K562 (cell line): Measurements from ENCODE around the gene HNMT. TPM values are rescaled to one million over a fixed set of nuclear protein-coding genes. Genes with fewer than 3 reads are reported as not detected.

Experiments
- ATAC-seq: fragments of 200-7000 bp; cut with Tn5 transposase; 3 replicates; pipeline ENCODE4 v1.9.1; 2020; ENCODE audit warnings: moderate library complexity
- BruUV-seq: library from RNA; stranded (reverse); fragments of 400-500 nt; replicated peaks from 2 replicates; lab custom pipeline; 2021; lab: Mats Ljungman, UMichigan
- CTCF ChIA-PET: fragments of 300-600 bp; formaldehyde crosslinking; extraction: SDS; loops from one replicate; lab custom pipeline; 2021; ENCODE audit warnings: low intra/inter-chr PET ratio; lab: Yijun Ruan, JAX
- POLR2A ChIA-PET: fragments of 300-600, 350-650 bp; sonication (Branson Sonifier 250); formaldehyde crosslinking; extraction: SDS; loops from one replicate; lab custom pipeline; 2021; ENCODE audit warnings: antibody characterized with exemption, inconsistent platforms; lab: Yijun Ruan, JAX
- DNase-seq, 4 experiments: peaks; one replicate each; pipeline versions ENCODE4 v3.0.0 to v3.0.0-alpha.2; 2011 to 2018; ENCODE audit warnings: low spot score in 3 of 4, mixed read lengths in 3 of 4; ENCODE audit errors: extremely low read depth in 1 of 4
- FAIRE-seq: peaks from 2 replicates; lab custom pipeline; 2011; peaks lifted over from hg19 to GRCh38; lab: Jason Lieb, UNC
- H2AFZ ChIP-seq: 2 replicates; pipeline ENCODE4 v1.6.0; 2011; ENCODE audit warnings: low read depth, low read length, control low read depth, inconsistent platforms
- H3K27ac ChIP-seq: fragments of 200-600 bp; 3 replicates; pipeline ENCODE4 v1.8.0; 2011; ENCODE audit warnings: low read depth, mild to moderate bottlenecking, control low read depth, inconsistent platforms, low read length, moderate library complexity, mixed read lengths; ENCODE audit errors: extremely low read depth
- H3K27me3 ChIP-seq, 2 experiments: fragments of 300-600 bp in 1 of 2; 2 replicates in 1 of 2; 3 replicates in 1 of 2; pipeline versions ENCODE4 v1.6.0 to v1.8.0; 2011; ENCODE audit warnings: inconsistent platforms in 2 of 2, low read length in 2 of 2, mild to moderate bottlenecking in 1 of 2, mixed read lengths in 1 of 2, moderate library complexity in 1 of 2; ENCODE audit not compliant: control insufficient read depth in 2 of 2, insufficient read depth in 2 of 2
- H3K36me3 ChIP-seq: fragments of 300-600 bp; 3 replicates; pipeline ENCODE4 v1.8.0; 2011; ENCODE audit warnings: mild to moderate bottlenecking, low read length, inconsistent platforms; ENCODE audit not compliant: control insufficient read depth, insufficient read depth
- H3K4me1 ChIP-seq, 2 experiments: fragments of 200-600 bp in 1 of 2; replicated peaks in 1 of 2; 2 replicates in 1 of 2; 3 replicates in 1 of 2; pipeline versions ENCODE4 v1.5.1 to v1.8.0; 2011; ENCODE audit warnings: inconsistent platforms in 2 of 2, low read length in 2 of 2, mild to moderate bottlenecking in 1 of 2, mixed read lengths in 1 of 2, moderate library complexity in 1 of 2; ENCODE audit not compliant: control insufficient read depth in 2 of 2, insufficient read depth in 2 of 2
- H3K4me2 ChIP-seq: 2 replicates; pipeline ENCODE4 v1.6.1; 2011; ENCODE audit warnings: low read length, control low read depth, inconsistent platforms, mixed read lengths; ENCODE audit not compliant: insufficient read depth
- H3K4me3 ChIP-seq: fragments of 200-600 bp; sonication (generic), shearing (Covaris generic); 2 replicates; pipeline ENCODE4 v1.5.1; 2016; ENCODE audit warnings: control low read depth, inconsistent platforms
- H3K79me2 ChIP-seq: fragments of 200-600 bp; 3 replicates; pipeline ENCODE4 v1.8.0; 2011; ENCODE audit warnings: low read length, inconsistent platforms; ENCODE audit not compliant: control insufficient read depth, insufficient read depth
- H3K9ac ChIP-seq, 2 experiments: 2 replicates each; pipeline versions ENCODE4 v1.6.0 to v1.6.1; 2011; ENCODE audit warnings: low read depth in 2 of 2, low read length in 2 of 2, control low read depth in 1 of 2, inconsistent platforms in 1 of 2, mild to moderate bottlenecking in 1 of 2, mixed read lengths in 1 of 2; ENCODE audit not compliant: insufficient read depth in 1 of 2
- H3K9me1 ChIP-seq: one replicate; pipeline ENCODE4 v1.6.0; 2011; ENCODE audit warnings: inconsistent platforms, mild to moderate bottlenecking, low read length, moderate library complexity; ENCODE audit not compliant: control insufficient read depth, insufficient read depth
- H3K9me3 ChIP-seq: replicated peaks from 2 replicates; pipeline ENCODE4 v1.5.1; 2011; ENCODE audit warnings: low read depth, low read length, inconsistent platforms; ENCODE audit not compliant: control insufficient read depth, insufficient read depth
- H4K20me1 ChIP-seq: replicated peaks from 2 replicates; pipeline ENCODE4 v1.6.1; 2011; ENCODE audit warnings: low read length, inconsistent platforms, mixed read lengths; ENCODE audit not compliant: control insufficient read depth, insufficient read depth
- EGR1 ChIP-seq: fragments of 450-650 bp; conservative IDR thresholded peaks from 2 replicates; pipeline ENCODE4 v1.6.1; 2017; ENCODE audit warnings: mild to moderate bottlenecking
- RBM15 ChIP-seq: fragments of 200-400 bp; formaldehyde crosslinking; IDR thresholded peaks from 2 replicates; pipeline ENCODE4 v1.6.1; 2018; ENCODE audit warnings: mild to moderate bottlenecking, low read length, moderate library complexity; ENCODE audit not compliant: insufficient read depth
- ZNF584 ChIP-seq: fragments of 200-800 bp; sonication (Bioruptor generic); IDR thresholded peaks from 2 replicates; pipeline ENCODE4 v1.6.1; 2016; ENCODE audit warnings: low read depth, mild to moderate bottlenecking, missing genetic modification characterization, missing compliant biosample characterization
- WGBS: fragments of 100-300 bp; shearing (Covaris generic); methylation state at CpG from one replicate; pipeline ENCODE4 v1.1.6; 2016; ENCODE audit warnings: low coverage, mixed read lengths; ENCODE audit not compliant: insufficient coverage; ENCODE audit errors: missing lambda C conversion rate; 5-methylcytosine and 5-hydroxymethylcytosine counted together
- in situ Hi-C: fragments of 300-500 bp; cut with MboI; formaldehyde crosslinking; loops from 4 replicates; pipeline ENCODE4 v1.15.0; 2018; ENCODE audit warnings: inconsistent platforms, mixed read lengths
- intact Hi-C: fragments of 100-400 bp; cut with micrococcal nuclease; formaldehyde crosslinking; loops from 2 replicates; pipeline ENCODE4 v1.14.2; 2022
- polyA plus RNA-seq, 8 experiments: library from polyadenylated mRNA; depleted of rRNA in 4 of 8; stranded (reverse) in 5 of 8; unstranded in 3 of 8; fragments of >200 nt; fragmentation: Nextera tagmentation in 2 of 8; fragmentation: Illumina TruSeq in 1 of 8; extraction: Ambion mirVana in 2 of 8; extraction: Trizol in 1 of 8; gene quantifications; 2 replicates each; pipeline versions ENCODE4 v1.2.1 to v1.2.3, GENCODE V29; 2011 to 2014; ENCODE audit warnings: inconsistent platforms in 1 of 8, missing spikeins in 1 of 8
- total RNA-seq, 7 experiments: library from RNA; depleted of rRNA in 6 of 7; stranded (reverse); fragments of >200 nt in 6 of 7; fragmentation: Illumina TruSeq in 2 of 7; extraction: Trizol in 2 of 7; gene quantifications; 2 replicates each; pipeline versions ENCODE4 v1.2.1 to v1.2.3, GENCODE V29; 2011 to 2021; ENCODE audit warnings: low replicate concordance in 1 of 7
- TF ChIP-seq, protein P1 (sequence below): sonication (generic); formaldehyde crosslinking; IDR thresholded peaks from 2 replicates; pipeline ENCODE4 v1.8.0; 2022; ENCODE audit warnings: mild to moderate bottlenecking, missing genetic modification reagents

Gene HNMT
- total and polyA plus RNA-seq, 9 of the 15 experiments (the other 6 are each of a cell fraction or from before 2014, with no cell fraction given): 3.1 to 10.9 (median 5.3) TPM

DNA sequence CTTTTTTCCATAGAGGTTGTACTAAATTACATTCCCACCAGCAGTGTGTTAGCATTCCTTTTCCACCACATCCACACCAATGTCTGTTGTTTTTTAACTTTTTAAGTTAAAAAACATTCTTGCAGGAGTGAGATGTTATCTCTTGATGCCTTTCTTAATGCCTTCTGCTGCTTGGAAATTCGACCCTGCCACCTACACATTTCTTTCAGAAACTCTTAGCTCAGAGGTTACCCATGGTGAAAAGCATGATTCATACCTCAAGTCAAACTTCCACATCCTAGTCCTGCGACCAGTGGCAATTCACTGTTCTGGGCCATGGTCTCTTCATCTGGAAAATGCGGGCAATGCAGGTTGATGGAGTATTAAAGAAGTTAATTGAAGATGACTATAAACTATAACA, 12.7 kb upstream of the HNMT start:
- no peak overlapping the region for H3K4me2 ChIP-seq
- intact Hi-C loops: loop anchor here (5.0 kb wide), 1 partner anchor 876 kb away; no protein-coding TSS in a partner anchor
- WGBS: 69% methylated on average over 3 of the region's 3 CpGs
- no peak overlapping the region for H3K27ac ChIP-seq
- TF ChIP-seq, protein P1, sequence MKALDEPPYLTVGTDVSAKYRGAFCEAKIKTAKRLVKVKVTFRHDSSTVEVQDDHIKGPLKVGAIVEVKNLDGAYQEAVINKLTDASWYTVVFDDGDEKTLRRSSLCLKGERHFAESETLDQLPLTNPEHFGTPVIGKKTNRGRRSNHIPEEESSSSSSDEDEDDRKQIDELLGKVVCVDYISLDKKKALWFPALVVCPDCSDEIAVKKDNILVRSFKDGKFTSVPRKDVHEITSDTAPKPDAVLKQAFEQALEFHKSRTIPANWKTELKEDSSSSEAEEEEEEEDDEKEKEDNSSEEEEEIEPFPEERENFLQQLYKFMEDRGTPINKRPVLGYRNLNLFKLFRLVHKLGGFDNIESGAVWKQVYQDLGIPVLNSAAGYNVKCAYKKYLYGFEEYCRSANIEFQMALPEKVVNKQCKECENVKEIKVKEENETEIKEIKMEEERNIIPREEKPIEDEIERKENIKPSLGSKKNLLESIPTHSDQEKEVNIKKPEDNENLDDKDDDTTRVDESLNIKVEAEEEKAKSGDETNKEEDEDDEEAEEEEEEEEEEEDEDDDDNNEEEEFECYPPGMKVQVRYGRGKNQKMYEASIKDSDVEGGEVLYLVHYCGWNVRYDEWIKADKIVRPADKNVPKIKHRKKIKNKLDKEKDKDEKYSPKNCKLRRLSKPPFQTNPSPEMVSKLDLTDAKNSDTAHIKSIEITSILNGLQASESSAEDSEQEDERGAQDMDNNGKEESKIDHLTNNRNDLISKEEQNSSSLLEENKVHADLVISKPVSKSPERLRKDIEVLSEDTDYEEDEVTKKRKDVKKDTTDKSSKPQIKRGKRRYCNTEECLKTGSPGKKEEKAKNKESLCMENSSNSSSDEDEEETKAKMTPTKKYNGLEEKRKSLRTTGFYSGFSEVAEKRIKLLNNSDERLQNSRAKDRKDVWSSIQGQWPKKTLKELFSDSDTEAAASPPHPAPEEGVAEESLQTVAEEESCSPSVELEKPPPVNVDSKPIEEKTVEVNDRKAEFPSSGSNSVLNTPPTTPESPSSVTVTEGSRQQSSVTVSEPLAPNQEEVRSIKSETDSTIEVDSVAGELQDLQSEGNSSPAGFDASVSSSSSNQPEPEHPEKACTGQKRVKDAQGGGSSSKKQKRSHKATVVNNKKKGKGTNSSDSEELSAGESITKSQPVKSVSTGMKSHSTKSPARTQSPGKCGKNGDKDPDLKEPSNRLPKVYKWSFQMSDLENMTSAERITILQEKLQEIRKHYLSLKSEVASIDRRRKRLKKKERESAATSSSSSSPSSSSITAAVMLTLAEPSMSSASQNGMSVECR (CRISPR knock-in tag): no peak
- TF ChIP-seq EGR1: 0 out of 2 replicates have a peak, but pooled peaks have one; percentile 12
- TF ChIP-seq RBM15: no peak
- TF ChIP-seq ZNF584: no peak
- TF ChIP-seq, all 486 proteins: peak for 1
- Histone ChIP-seq H3K9me3 (no peaks in the 10 kb centered on the region), H3K9ac (no peak overlapping the region), H3K27me3 (no peaks in the 10 kb centered on the region), H3K36me3 (no peaks in the 10 kb centered on the region), H3K4me3 (no peak overlapping the region), H3K9me1 (no peaks in the 10 kb centered on the region), H4K20me1 (no peaks in the 10 kb centered on the region), H3K4me1 (peaks cover 4 to 21% of the 10 kb centered on the region in 2 experiments; a peak in 3 of 5 replicates), H3K79me2 (no peaks in the 10 kb centered on the region), H2AFZ (peak overlapping the region; percentile 91; the same call in 1 of the 2 replicates)
- FAIRE-seq: no peak
- ChIA-PET POLR2A (no interaction called here), CTCF (no interaction called here)
- DNase-seq: peak in 1 of 4 experiments; percentile 19
- ATAC-seq: no peak
- no TSS peak for BruUV-seq
- in situ Hi-C loops: no loop called here
